HG02884 (cell line): ENCODE data around the gene DOCK2.
A peak's percentile ranks its signal among the peaks of the same experiment; 100 is the strongest.
"Not testable (repeated sequence)": the region's sequence is repeated elsewhere in the genome, so short reads cannot be mapped to it uniquely, and the experiment has no call there.

ENCODE experiments used
- ATAC-seq: cut with Tn5 transposase; IDR thresholded peaks from one replicate; pipeline ENCODE4 v1.9.1; 2021; ENCODE audit warnings: mild to moderate bottlenecking, moderate library complexity; ENCODE audit not compliant: unreplicated experiment

DOCK2 gene

GRCh38 chr5:169712428-169712827 lies 75.4 kb downstream of the DOCK2 start:
- ATAC-seq, result no peak

- no peak for ATAC-seq
Observed at GRCh38 chr5:169716287-169716686, 79.2 kb downstream of the DOCK2 start.

GRCh38 chr5:169717288-169717687 lies 80.2 kb downstream of the DOCK2 start:
- no peak for ATAC-seq

- ATAC-seq, result peak; percentile 86
Observed at GRCh38 chr5:169719360-169720314, 82.6 kb downstream of the DOCK2 start.

- ATAC-seq, result no peak
Observed at GRCh38 chr5:169721771-169722170, 84.7 kb downstream of the DOCK2 start.

- ATAC-seq, result no peak
Observed at GRCh38 chr5:169723103-169723831, 86.2 kb downstream of the DOCK2 start.

DNA sequence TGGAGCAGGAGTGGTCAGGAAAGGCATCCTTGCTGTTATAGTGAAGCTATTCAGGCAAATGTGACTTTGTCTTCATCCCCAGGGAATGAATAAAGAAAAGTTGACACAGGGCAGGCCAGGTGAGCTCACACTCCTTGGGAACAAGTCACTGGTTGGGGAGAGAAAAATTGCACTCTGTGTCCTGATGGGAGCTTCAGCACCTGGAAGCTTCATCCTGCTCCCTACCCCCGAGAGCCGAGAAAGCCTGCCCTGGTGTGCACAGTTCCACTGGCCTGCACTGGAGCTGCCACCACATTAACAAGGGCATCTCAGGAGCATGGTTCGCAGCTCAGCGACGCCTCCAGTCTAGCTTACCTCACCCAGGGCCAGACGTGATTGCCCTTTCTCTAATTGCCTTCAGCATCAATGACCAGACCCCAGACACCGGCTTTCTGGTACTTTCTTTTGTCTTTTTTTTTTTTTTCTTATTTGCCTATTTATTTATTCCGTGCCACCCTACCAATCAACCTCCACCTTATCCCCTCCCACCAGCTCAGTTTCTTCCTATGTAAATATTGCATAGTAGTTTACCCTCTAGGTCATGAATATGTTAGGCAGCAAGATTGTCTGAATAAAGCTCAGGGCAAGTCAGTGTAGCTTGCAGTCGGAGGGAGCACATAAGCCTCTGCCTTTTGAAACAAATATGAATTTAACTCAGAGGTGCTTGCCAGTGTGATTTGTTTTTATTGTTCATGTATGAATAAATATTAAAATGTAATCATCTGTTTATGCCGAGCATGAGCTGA lies 87.4 kb downstream of the DOCK2 start:
- no peak for ATAC-seq

DNA sequence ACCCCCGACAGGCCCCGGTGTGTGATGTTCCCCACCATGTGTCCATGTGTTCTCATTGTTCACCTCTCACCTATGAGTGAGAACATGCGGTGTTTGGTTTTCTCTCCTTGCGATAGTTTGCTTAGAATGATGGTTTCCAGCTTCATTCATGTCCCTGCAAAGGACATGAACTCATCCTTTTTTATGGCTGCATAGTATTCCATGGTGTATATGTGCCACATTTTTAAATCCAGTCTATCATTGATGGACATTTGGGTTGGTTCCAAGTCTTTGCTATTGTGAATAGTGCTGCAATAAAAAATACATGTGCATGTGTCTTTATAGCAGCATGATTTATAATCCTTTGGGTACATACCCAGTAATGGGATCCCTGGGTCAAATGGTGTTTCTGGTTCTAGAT lies 88.6 kb downstream of the DOCK2 start:
- not testable (repeated sequence) for ATAC-seq

GRCh38 chr5:169728418-169728817 lies 91.3 kb downstream of the DOCK2 start:
- no peak for ATAC-seq

- no peak for ATAC-seq
Observed at GRCh38 chr5:169731221-169731620, 94.1 kb downstream of the DOCK2 start.

- ATAC-seq, result no peak
Observed at GRCh38 chr5:169732841-169733240, 95.8 kb downstream of the DOCK2 start.

DNA sequence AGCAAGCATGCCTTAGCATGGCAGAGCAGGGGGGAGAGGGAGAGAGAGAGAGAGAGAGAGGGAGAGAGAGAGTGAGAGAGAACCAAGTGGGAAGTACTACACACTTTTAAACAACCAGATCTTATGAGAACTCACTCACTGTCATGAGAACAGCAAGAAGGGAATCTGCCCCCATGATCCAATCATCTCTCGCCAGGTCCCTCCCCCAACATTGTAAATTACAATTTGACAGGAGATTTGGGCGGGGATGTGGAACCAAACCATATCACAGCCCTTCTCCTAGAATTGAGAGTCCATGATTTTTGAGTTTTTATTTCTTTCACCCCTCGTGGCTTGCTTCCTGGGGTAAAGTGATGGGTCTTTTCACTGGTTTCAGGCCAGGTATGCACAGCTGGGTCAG lies 98.8 kb downstream of the DOCK2 start:
- no peak for ATAC-seq

- peak; percentile 69 for ATAC-seq
Observed at GRCh38 chr5:169736653-169737052, 99.6 kb downstream of the DOCK2 start.

DNA sequence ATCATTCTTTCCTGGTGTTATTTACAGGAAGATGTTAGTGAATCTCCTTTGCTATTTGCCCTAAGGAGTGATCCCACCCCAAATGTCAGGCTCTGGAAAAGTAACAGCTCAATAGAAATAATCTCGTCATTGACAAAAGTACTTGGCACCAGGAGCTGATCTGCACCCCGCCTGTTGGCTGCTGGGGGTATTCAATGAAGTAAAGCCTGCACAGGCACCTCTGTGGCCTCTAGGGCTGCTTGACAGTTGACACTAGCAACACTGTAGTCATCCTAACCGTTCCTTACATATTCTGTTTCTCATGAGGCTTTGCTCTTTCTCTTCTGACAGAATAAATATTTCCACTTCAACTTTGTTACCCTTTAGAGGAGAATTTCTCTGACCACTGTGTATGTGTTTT lies 103.4 kb downstream of the DOCK2 start:
- ATAC-seq, result no peak

DNA sequence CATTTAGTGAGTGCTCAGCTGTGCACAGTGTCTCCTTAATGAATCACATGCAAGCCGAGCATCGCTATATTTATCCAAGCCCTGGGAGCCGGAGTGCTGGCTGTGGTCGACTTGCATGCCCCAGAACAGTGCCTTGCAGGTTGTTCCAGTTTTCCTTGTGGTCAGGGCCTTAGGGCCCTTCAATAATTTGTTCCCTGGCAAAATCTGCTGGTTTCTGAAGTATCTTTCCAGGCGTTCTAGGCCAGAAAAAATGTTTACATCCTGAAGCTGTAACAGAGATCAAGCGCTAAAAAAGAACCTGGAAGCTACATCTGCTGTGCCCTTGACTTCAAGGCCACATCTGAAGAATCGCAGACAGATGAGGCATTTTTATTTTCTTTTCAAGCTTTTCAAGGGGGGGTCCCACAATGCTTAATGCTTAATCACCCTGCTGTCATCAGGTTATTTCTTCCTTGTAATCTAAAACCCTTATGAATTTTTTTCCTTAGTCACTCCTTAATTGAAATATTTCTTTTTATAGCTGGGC lies 105.8 kb downstream of the DOCK2 start:
- no peak for ATAC-seq

GRCh38 chr5:169744336-169744735 lies 107.3 kb downstream of the DOCK2 start:
- ATAC-seq, result no peak

GRCh38 chr5:169745441-169746146 lies 108.5 kb downstream of the DOCK2 start:
- ATAC-seq, result no peak

- ATAC-seq, result no peak
Observed at GRCh38 chr5:169746147-169746694, 109.1 kb downstream of the DOCK2 start.

GRCh38 chr5:169748174-169748573 lies 111.1 kb downstream of the DOCK2 start:
- ATAC-seq, result no peak

GRCh38 chr5:169749295-169749694 lies 112.2 kb downstream of the DOCK2 start:
- ATAC-seq, result no peak
